ENCODE data around the gene TENT4B. TPM values are rescaled to one million over a fixed set of nuclear protein-coding genes. Genes with fewer than 3 reads are reported as not detected.

The TENT4B gene
- polyA plus RNA-seq, 1 of the 3 experiments (the other 2 are of a cell fraction): 5.6 TPM

- peaks cover 17 to 40% of the 10 kb centered on the region in 2 experiments; a peak in 3 of 4 replicates for H3K4me1 ChIP-seq (ENCODE audit: control insufficient read depth in 1 of 2, insufficient read depth in 2 of 2, low read depth in 1 of 2, low read length in 1 of 2)
- no peak overlapping the region for H3K9ac ChIP-seq
- ChIA-PET POLR2A (interaction anchor here (1.5 kb wide), 1 partner anchor 27 kb away, joined by 3 read pairs; no protein-coding TSS in a partner anchor), CTCF (interaction anchor here (1.1 to 2.0 kb wide), 3 partner anchors 23 to 60 kb away, joined by 3 to 6 read pairs (median 4); no protein-coding TSS in a partner anchor)
- no peak overlapping the region for H3K4me3 ChIP-seq (ENCODE audit: low read depth in 2 of 2, low read length in 1 of 2)
- no peaks in the 10 kb centered on the region for H3K36me3 ChIP-seq (replicated peaks in 1 of 2; ENCODE audit: control insufficient read depth in 1 of 2, insufficient read depth in 2 of 2, low read length in 1 of 2)
- H3F3A ChIP-seq (replicated peaks; ENCODE audit: insufficient read depth): no peaks in the 10 kb centered on the region
- H3K9me2 ChIP-seq: no peaks in the 10 kb centered on the region
- H2AFZ ChIP-seq (ENCODE audit: low read depth): no peak overlapping the region
- DNase-seq: no peak
- 94% methylated on average over 12 of the region's 13 CpGs for WGBS (ENCODE audit: low lambda C conversion rate)
- no peaks in the 10 kb centered on the region for H3K27me3 ChIP-seq (ENCODE audit: insufficient read depth)
- peaks cover 17% of the 10 kb centered on the region for H3K79me2 ChIP-seq (ENCODE audit: insufficient read depth)
- no peak overlapping the region for H3K27ac ChIP-seq (ENCODE audit: low read depth in 2 of 2, low read length in 1 of 2)
- TF ChIP-seq POLR2AphosphoS5 (IDR thresholded peaks at IDR 0.05; ENCODE audit: low read depth, low read length) (no peak), MXI1 (IDR thresholded peaks at IDR 0.05; ENCODE audit: low read depth, low read length) (no peak), REST (IDR thresholded peaks at IDR 0.05; ENCODE audit: low read depth, low read length) (no peak), FOXJ3 (CRISPR knock-in tag; IDR thresholded peaks at IDR 0.05) (no peak), YY1 (IDR thresholded peaks at IDR 0.05; ENCODE audit: low read depth) (no peak), MAX (IDR thresholded peaks at IDR 0.05; ENCODE audit: low read depth) (no peak), GATA2 (CRISPR knock-in tag; IDR thresholded peaks at IDR 0.05) (no peak), GABPA (IDR thresholded peaks at IDR 0.05; ENCODE audit: low read depth) (no peak)
- no peak overlapping the region for H3K4me2 ChIP-seq
- no peaks in the 10 kb centered on the region for H4K20me1 ChIP-seq (ENCODE audit: insufficient read depth)
- no peaks in the 10 kb centered on the region for H3K9me3 ChIP-seq
Observed at GRCh38 chr16:50270510-50271147, 117.5 kb downstream of the TENT4B start.

- no peaks in the 10 kb centered on the region for H4K20me1 ChIP-seq (ENCODE audit: insufficient read depth)
- no peak overlapping the region for H3K9ac ChIP-seq
- peaks cover 17% of the 10 kb centered on the region for H3K79me2 ChIP-seq (ENCODE audit: insufficient read depth)
- no peaks in the 10 kb centered on the region for H3F3A ChIP-seq (replicated peaks; ENCODE audit: insufficient read depth)
- no peak overlapping the region for H3K4me2 ChIP-seq
- H3K4me3 ChIP-seq (ENCODE audit: low read depth in 2 of 2, low read length in 1 of 2): no peak overlapping the region
- H2AFZ ChIP-seq (ENCODE audit: low read depth): no peak overlapping the region
- ChIA-PET POLR2A (no interaction called here), CTCF (interaction anchor here (0.7 to 1.3 kb wide), 3 partner anchors 13 to 42 kb away, joined by 3 to 4 read pairs (median 3); no protein-coding TSS in a partner anchor)
- H3K9me2 ChIP-seq: no peaks in the 10 kb centered on the region
- no peaks in the 10 kb centered on the region for H3K36me3 ChIP-seq (replicated peaks in 1 of 2; ENCODE audit: control insufficient read depth in 1 of 2, insufficient read depth in 2 of 2, low read length in 1 of 2)
- no peak overlapping the region for H3K27ac ChIP-seq (ENCODE audit: low read depth in 2 of 2, low read length in 1 of 2)
- no peak for TF ChIP-seq GABPA (IDR thresholded peaks at IDR 0.05; ENCODE audit: low read depth)
- no peak for TF ChIP-seq POLR2AphosphoS5 (IDR thresholded peaks at IDR 0.05; ENCODE audit: low read depth, low read length)
- no peak for TF ChIP-seq RXRA (IDR thresholded peaks at IDR 0.05; ENCODE audit: borderline replicate concordance, low read depth)
- no peak for TF ChIP-seq CHD2 (IDR thresholded peaks at IDR 0.05; ENCODE audit: low read length, partially characterized antibody)
- no peak for TF ChIP-seq MXI1 (IDR thresholded peaks at IDR 0.05; ENCODE audit: low read depth, low read length)
- TF ChIP-seq PBX3 (IDR thresholded peaks at IDR 0.05): no peak
- no peak for TF ChIP-seq JUND (IDR thresholded peaks at IDR 0.05)
- TF ChIP-seq NRF1 (IDR thresholded peaks at IDR 0.05; ENCODE audit: low read depth, low read length): no peak
- no peak for TF ChIP-seq TEAD4 (IDR thresholded peaks at IDR 0.05; ENCODE audit: borderline replicate concordance, insufficient read depth)
- no peak for TF ChIP-seq YY1 (IDR thresholded peaks at IDR 0.05; ENCODE audit: low read depth)
- H3K27me3 ChIP-seq (ENCODE audit: insufficient read depth): no peaks in the 10 kb centered on the region
- no peak for DNase-seq
- 90% methylated on average over 12 of the region's 15 CpGs for WGBS (ENCODE audit: low lambda C conversion rate)
- H3K9me3 ChIP-seq: no peaks in the 10 kb centered on the region
- peaks cover 10 to 33% of the 10 kb centered on the region in 2 experiments; a peak in 3 of 4 replicates for H3K4me1 ChIP-seq (ENCODE audit: control insufficient read depth in 1 of 2, insufficient read depth in 2 of 2, low read depth in 1 of 2, low read length in 1 of 2)
Observed at GRCh38 chr16:50271148-50272041, 118.3 kb downstream of the TENT4B start.

All from SK-N-SH (cell line).